Ascending aorta (tissue), 2 donors: ENCODE measurements around the gene ADAMTS2. TPM values are rescaled to one million over a fixed set of nuclear protein-coding genes. Genes with fewer than 3 reads are reported as not detected.
"Not testable (repeated sequence)": the region's sequence is repeated elsewhere in the genome, so short reads cannot be mapped to it uniquely, and the experiment has no call there.

Source experiments
- DNase-seq, 2 donors: peaks; one replicate each; pipeline ENCODE4 v3.0.0-alpha.2; 2019; ENCODE audit warnings: low spot score in 2 of 2
- H3K27ac ChIP-seq, 2 donors: fragments of 200-600 bp; sonication (generic); one replicate each; pipeline ENCODE4 v1.5.1; 2016 to 2017; ENCODE audit warnings: mild to moderate bottlenecking in 1 of 2
- H3K27me3 ChIP-seq: fragments of 200-600 bp; sonication (generic); one replicate; pipeline ENCODE4 v1.5.1; 2017
- H3K36me3 ChIP-seq, 2 donors: fragments of 200-600 bp; sonication (generic); one replicate each; pipeline ENCODE4 v1.5.1; 2016
- H3K4me1 ChIP-seq, 2 donors: fragments of 200-600 bp; sonication (generic); one replicate each; pipeline ENCODE4 v1.5.1; 2016 to 2017; ENCODE audit warnings: mild to moderate bottlenecking in 1 of 2
- H3K4me3 ChIP-seq, 2 donors: fragments of 200-600 bp; sonication (generic); one replicate each; pipeline ENCODE4 v1.5.1; 2016 to 2017; ENCODE audit warnings: mild to moderate bottlenecking in 1 of 2
- H3K9me3 ChIP-seq, 2 donors: fragments of 200-600 bp; sonication (generic); one replicate each; pipeline ENCODE4 v1.5.1; 2016
- intact Hi-C: fragments of 100-400 bp; cut with DNase I; formaldehyde crosslinking; loops from one replicate; pipeline ENCODE4 v1.15.1; 2023
- total RNA-seq: library from RNA; depleted of rRNA; stranded (reverse); fragments of >200 nt; gene quantifications from one replicate; pipeline ENCODE4 v1.1.0, GENCODE V29; 2016
- TF ChIP-seq, protein P1 (sequence below), 3 experiments: fragments of 200-600 bp in 2 of 3; fragments of 450-650 bp in 1 of 3; sonication (generic) in 2 of 3; IDR thresholded peaks; one replicate each; pipeline ENCODE4 v1.5.1; 2016 to 2019; ENCODE audit warnings: antibody characterized with exemption in 3 of 3, mild to moderate bottlenecking in 1 of 3, moderate library complexity in 1 of 3

The ADAMTS2 gene
- total RNA-seq, 1 donor from 2014 or later, result 51.0 TPM

DNA sequence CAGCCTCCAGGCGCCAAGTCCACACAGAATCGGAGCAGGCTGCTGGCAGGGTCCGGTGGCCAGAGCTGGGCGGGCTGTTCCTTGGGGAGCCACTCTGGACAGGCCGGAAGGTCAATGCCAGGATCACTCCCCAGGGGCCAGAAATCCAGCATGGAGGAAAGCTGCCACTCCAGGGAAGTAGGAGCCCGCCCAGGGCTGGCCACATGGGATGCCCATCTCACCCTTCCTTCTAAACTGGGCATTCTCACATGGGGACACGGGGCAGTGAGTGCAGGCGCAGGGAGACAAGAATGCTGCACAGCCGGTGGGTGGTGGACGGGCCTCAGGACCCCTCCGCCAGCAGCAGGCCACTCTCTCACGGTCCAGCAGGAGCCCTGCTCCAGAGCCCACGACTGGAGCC lies 58.2 kb downstream of the ADAMTS2 start:
- H3K27ac ChIP-seq, result peak overlapping the region in 1 of 2 donors; percentile 43
- TF ChIP-seq, protein P1, sequence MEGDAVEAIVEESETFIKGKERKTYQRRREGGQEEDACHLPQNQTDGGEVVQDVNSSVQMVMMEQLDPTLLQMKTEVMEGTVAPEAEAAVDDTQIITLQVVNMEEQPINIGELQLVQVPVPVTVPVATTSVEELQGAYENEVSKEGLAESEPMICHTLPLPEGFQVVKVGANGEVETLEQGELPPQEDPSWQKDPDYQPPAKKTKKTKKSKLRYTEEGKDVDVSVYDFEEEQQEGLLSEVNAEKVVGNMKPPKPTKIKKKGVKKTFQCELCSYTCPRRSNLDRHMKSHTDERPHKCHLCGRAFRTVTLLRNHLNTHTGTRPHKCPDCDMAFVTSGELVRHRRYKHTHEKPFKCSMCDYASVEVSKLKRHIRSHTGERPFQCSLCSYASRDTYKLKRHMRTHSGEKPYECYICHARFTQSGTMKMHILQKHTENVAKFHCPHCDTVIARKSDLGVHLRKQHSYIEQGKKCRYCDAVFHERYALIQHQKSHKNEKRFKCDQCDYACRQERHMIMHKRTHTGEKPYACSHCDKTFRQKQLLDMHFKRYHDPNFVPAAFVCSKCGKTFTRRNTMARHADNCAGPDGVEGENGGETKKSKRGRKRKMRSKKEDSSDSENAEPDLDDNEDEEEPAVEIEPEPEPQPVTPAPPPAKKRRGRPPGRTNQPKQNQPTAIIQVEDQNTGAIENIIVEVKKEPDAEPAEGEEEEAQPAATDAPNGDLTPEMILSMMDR (IDR thresholded peaks at IDR 0.05), result no peak
- DNase-seq, result no peak
- H3K4me1 ChIP-seq, result peaks cover 7 to 21% of the 10 kb centered on the region in 2 donors
- intact Hi-C loops, result no loop called here
- no peaks in the 10 kb centered on the region for H3K36me3 ChIP-seq
- no peaks in the 10 kb centered on the region for H3K27me3 ChIP-seq
- H3K4me3 ChIP-seq, result no peak overlapping the region
- no peaks in the 10 kb centered on the region for H3K9me3 ChIP-seq

DNA sequence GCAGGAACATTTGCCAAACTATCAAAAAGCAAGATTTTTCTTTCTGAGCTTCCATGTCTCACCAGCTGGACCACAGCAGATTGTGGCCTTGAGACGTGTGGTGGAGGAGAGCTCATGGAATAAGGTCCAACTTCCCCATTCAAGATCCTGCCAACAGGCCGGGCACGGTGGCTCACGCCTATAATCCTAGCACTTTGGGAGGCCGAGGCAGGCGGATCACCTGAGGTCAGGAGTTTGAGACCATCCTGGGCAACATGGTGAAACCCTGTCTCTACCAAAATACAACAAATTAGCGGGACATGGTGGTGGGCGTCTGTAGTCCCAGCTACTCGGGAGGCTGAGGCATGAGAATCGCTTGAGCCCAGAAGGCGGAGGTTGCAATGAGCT lies 59.5 kb downstream of the ADAMTS2 start:
- H3K4me1 ChIP-seq, result peaks cover 7 to 21% of the 10 kb centered on the region in 2 donors
- H3K27me3 ChIP-seq, DNase-seq, H3K4me3 ChIP-seq, H3K9me3 ChIP-seq, intact Hi-C loops, H3K36me3 ChIP-seq: not testable (repeated sequence)
- peak overlapping the region in 1 of 2 donors; percentile 43 for H3K27ac ChIP-seq

DNA sequence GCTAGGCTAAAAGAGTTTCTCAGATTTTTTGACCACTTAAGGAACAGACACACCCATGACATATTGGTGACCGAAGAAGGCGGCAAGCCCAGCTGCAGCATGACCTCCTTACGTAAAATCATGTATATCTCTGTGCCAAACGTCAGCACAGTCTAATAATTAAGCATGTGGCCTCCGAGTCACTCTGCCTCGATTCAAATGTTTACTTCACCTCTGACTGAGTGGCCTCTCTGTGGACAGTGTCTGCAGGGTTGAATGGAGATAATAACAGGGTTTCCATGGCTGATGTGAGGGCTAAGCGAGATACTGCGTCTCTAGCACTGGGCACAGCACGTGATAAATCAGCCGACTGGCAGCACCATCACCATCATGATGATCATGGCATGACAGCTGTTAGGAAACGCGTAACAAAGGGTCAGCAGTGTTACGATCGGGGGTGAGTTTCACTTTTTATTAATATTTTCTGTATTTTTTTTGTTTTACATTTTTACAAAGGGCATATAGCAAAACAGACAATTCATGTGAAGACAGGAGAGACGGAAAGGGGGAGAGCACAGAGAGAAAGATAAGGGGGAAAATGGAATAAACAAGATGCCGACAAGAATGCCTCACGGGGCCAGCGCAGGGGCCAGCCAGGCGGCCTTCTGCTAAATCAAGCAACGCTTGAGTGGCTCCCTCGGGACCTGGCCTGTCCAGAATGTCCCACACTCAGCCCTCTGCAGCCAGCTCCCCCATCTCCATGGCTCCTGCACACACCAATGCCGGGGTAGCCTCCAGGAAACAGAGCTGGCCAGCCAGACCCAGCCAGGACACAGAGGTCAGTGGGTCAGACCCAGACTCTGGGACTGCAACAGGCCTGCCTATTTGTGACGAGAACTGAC lies 60.3 kb downstream of the ADAMTS2 start:
- H3K27ac ChIP-seq, result peak overlapping the region; percentile 32 to 43
- no peaks in the 10 kb centered on the region for H3K9me3 ChIP-seq
- H3K27me3 ChIP-seq, result no peaks in the 10 kb centered on the region
- intact Hi-C loops, result no loop called here
- H3K4me1 ChIP-seq, result peaks cover 7 to 21% of the 10 kb centered on the region in 2 donors
- H3K4me3 ChIP-seq, result no peak overlapping the region
- DNase-seq, result no peak
- TF ChIP-seq, protein P1 (IDR thresholded peaks at IDR 0.05), result no peak
- H3K36me3 ChIP-seq, result no peaks in the 10 kb centered on the region

GRCh38 chr5:179283908-179284307 lies 61.4 kb downstream of the ADAMTS2 start:
- intact Hi-C loops, H3K27me3 ChIP-seq, H3K36me3 ChIP-seq, H3K27ac ChIP-seq, DNase-seq, H3K9me3 ChIP-seq, H3K4me3 ChIP-seq: not testable (repeated sequence)
- peaks cover 7 to 21% of the 10 kb centered on the region in 2 donors for H3K4me1 ChIP-seq

DNA sequence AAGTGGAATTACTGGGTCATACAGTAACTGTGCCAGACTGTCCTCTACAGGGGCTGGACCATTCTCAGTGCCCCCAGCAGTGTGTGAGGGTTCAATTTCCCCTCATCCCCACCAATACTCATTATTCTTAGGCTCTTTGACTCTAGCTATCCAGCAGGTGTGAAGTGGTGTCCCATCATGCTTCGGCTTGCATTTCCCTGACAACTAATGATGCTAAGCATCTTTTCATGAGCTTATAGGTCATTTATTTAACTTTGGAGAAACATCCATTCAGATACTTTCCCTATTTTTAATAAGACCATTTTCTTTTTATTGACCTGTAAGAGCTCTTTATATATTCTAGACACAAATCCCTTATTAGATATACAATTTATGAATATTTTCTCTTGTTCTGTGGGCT lies 63.6 kb downstream of the ADAMTS2 start:
- intact Hi-C loops, result no loop called here
- TF ChIP-seq, protein P1 (IDR thresholded peaks at IDR 0.05), result no peak
- H3K27me3 ChIP-seq, result no peaks in the 10 kb centered on the region
- H3K4me3 ChIP-seq, result no peak overlapping the region
- DNase-seq, result no peak
- peaks cover 5 to 7% of the 10 kb centered on the region in 2 donors for H3K4me1 ChIP-seq
- H3K27ac ChIP-seq, result no peak overlapping the region
- no peaks in the 10 kb centered on the region for H3K36me3 ChIP-seq
- no peaks in the 10 kb centered on the region for H3K9me3 ChIP-seq

DNA sequence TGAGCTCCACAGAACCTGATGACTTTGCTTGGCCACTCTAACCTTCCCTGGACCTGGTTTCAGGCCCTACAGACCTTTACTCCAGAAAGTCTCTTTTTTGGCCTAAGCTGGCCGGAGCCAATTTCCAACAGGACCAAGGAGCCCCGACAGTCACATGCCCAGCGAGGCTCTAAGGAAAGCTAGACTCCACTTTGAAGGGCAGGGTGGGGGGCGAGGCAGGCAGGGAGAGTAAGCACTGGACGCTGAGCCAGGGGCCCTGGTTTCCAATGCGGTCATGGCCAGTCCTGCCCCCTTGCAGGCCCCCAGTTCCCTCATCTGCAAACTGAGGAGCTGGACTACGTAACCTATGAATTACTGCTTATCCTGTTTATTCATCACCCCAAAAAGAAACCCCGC lies 65.2 kb downstream of the ADAMTS2 start:
- H3K9me3 ChIP-seq, result no peaks in the 10 kb centered on the region
- H3K36me3 ChIP-seq, result no peaks in the 10 kb centered on the region
- H3K27me3 ChIP-seq, result no peaks in the 10 kb centered on the region
- no peak overlapping the region for H3K4me3 ChIP-seq
- no peak for DNase-seq
- intact Hi-C loops, result no loop called here
- peak overlapping the region in 1 of 2 donors; percentile 6 for H3K27ac ChIP-seq
- peaks cover 0 to 9% of the 10 kb centered on the region in 2 donors for H3K4me1 ChIP-seq
- TF ChIP-seq, protein P1 (IDR thresholded peaks at IDR 0.05), result no peak
